H1 (cell line): ENCODE results near the gene PFDN6. TPM values are rescaled to one million over a fixed set of nuclear protein-coding genes. Genes with fewer than 3 reads are reported as not detected.

Experiments
- CTCF ChIA-PET: fragments of 300-600 bp; sonication (Branson Sonifier 250); formaldehyde crosslinking; loops from one replicate; lab custom pipeline; 2021; ENCODE audit not compliant: partially characterized antibody; lab: Charles Lee
- POLR2A ChIA-PET: fragments of 300-600 bp; sonication (Branson Sonifier 250); formaldehyde crosslinking; loops from one replicate; lab custom pipeline; 2021; ENCODE audit warnings: inconsistent platforms; ENCODE audit not compliant: partially characterized antibody; lab: Charles Lee
- DNase-seq, 2 experiments: peaks; one replicate each; pipeline versions ENCODE4 v3.0.0 to v3.0.0-alpha.2; 2010 to 2022; ENCODE audit warnings: low spot score in 2 of 2, low read depth in 1 of 2, mixed read lengths in 1 of 2
- FAIRE-seq: peaks from 2 replicates; lab custom pipeline; 2011; peaks lifted over from hg19 to GRCh38; lab: Jason Lieb, UNC
- H2AFZ ChIP-seq: 2 replicates; pipeline ENCODE4 v1.8.1; 2012; ENCODE audit warnings: low read length, inconsistent platforms
- H2AK5ac ChIP-seq: 2 replicates; pipeline ENCODE4 v1.6.1; 2013; ENCODE audit warnings: low read depth, low read length
- H2BK120ac ChIP-seq: replicated peaks from 2 replicates; pipeline ENCODE3; 2013; ENCODE audit warnings: low read depth, low read length, inconsistent platforms
- H2BK12ac ChIP-seq: 2 replicates; pipeline ENCODE4 v1.6.1; 2013; ENCODE audit warnings: low read depth, low read length
- H2BK15ac ChIP-seq: 2 replicates; pipeline ENCODE4 v1.6.1; 2013; ENCODE audit warnings: low read length
- H2BK20ac ChIP-seq: 2 replicates; pipeline ENCODE4 v1.6.1; 2013; ENCODE audit warnings: low read length
- H2BK5ac ChIP-seq: 2 replicates; pipeline ENCODE4 v1.6.1; 2013; ENCODE audit warnings: low read depth, low read length
- H3K14ac ChIP-seq: 2 replicates; pipeline ENCODE4 v1.6.1; 2013; ENCODE audit warnings: inconsistent platforms; ENCODE audit not compliant: insufficient read length
- H3K18ac ChIP-seq: 2 replicates; pipeline ENCODE4 v1.6.1; 2013; ENCODE audit warnings: low read length; ENCODE audit errors: extremely low read depth
- H3K23ac ChIP-seq: 2 replicates; pipeline ENCODE4 v1.6.1; 2013; ENCODE audit warnings: inconsistent platforms; ENCODE audit not compliant: insufficient read length
- H3K23me2 ChIP-seq: 2 replicates; pipeline ENCODE4 v1.6.1; 2013; ENCODE audit warnings: low read depth, low read length
- H3K27ac ChIP-seq: 2 replicates; pipeline ENCODE4 v1.6.1; 2011; ENCODE audit warnings: low read depth, low read length, inconsistent platforms
- H3K27me3 ChIP-seq, 4 experiments: replicated peaks in 1 of 4; 1 replicate in 1 of 4; 2 replicates in 3 of 4; pipeline versions ENCODE4 v1.6.1 to v1.8.1; 2011 to 2013; ENCODE audit warnings: low read length in 3 of 4, mild to moderate bottlenecking in 3 of 4, inconsistent platforms in 2 of 4, mixed read lengths in 2 of 4, moderate library complexity in 1 of 4; ENCODE audit not compliant: control insufficient read depth in 3 of 4, insufficient read depth in 3 of 4; ENCODE audit errors: extremely low read depth in 1 of 4
- H3K36me3 ChIP-seq, 4 experiments: 2 replicates each; pipeline versions ENCODE4 v1.6.1 to v1.8.1; 2011 to 2013; ENCODE audit warnings: mild to moderate bottlenecking in 4 of 4, low read length in 3 of 4, moderate library complexity in 2 of 4, control low read depth in 1 of 4, inconsistent platforms in 1 of 4; ENCODE audit not compliant: insufficient read depth in 4 of 4, control insufficient read depth in 2 of 4
- H3K4ac ChIP-seq: replicated peaks from 2 replicates; pipeline ENCODE3; 2013; ENCODE audit warnings: low read length, low read depth, mixed read lengths, inconsistent platforms; ENCODE audit not compliant: insufficient read length
- H3K4me1 ChIP-seq, 4 experiments: replicated peaks in 1 of 4; 1 replicate in 1 of 4; 2 replicates in 3 of 4; pipeline versions ENCODE4 v1.6.1 to v1.8.1; 2011 to 2013; ENCODE audit warnings: low read length in 3 of 4, inconsistent platforms in 2 of 4, mixed read lengths in 1 of 4; ENCODE audit not compliant: insufficient read depth in 4 of 4, control insufficient read depth in 3 of 4
- H3K4me2 ChIP-seq, 2 experiments: 2 replicates each; pipeline versions ENCODE4 v1.6.1 to v1.8.1; 2011 to 2013; ENCODE audit warnings: low read depth in 2 of 2, low read length in 2 of 2, control low read depth in 1 of 2, inconsistent platforms in 1 of 2, mild to moderate bottlenecking in 1 of 2; ENCODE audit not compliant: insufficient read depth in 1 of 2
- H3K4me3 ChIP-seq, 4 experiments: fragments of 200-600, 300-600 bp in 1 of 4; sonication (generic), shearing (Covaris generic), sonication (Bioruptor Twin) in 1 of 4; 2 replicates each; pipeline versions ENCODE4 v1.5.1 to v1.8.1; 2011 to 2016; ENCODE audit warnings: low read length in 4 of 4, low read depth in 3 of 4, control low read depth in 2 of 4, inconsistent platforms in 2 of 4, mild to moderate bottlenecking in 2 of 4, mixed read lengths in 1 of 4, moderate library complexity in 1 of 4; ENCODE audit not compliant: insufficient read depth in 2 of 4; ENCODE audit errors: extremely low read depth in 1 of 4
- H3K56ac ChIP-seq: replicated peaks from 2 replicates; pipeline ENCODE3; 2013; ENCODE audit warnings: low read depth, mild to moderate bottlenecking, mixed read lengths, low read length, inconsistent platforms; ENCODE audit not compliant: insufficient read length
- H3K79me1 ChIP-seq: 2 replicates; pipeline ENCODE4 v1.6.1; 2013; ENCODE audit warnings: low read depth, low read length, control low read depth
- H3K79me2 ChIP-seq, 2 experiments: 2 replicates each; pipeline versions ENCODE4 v1.6.1 to v1.8.1; 2012 to 2013; ENCODE audit warnings: low read length in 2 of 2, mild to moderate bottlenecking in 2 of 2, inconsistent platforms in 1 of 2; ENCODE audit not compliant: insufficient read depth in 2 of 2, control insufficient read depth in 1 of 2
- H3K9ac ChIP-seq, 4 experiments: replicated peaks in 1 of 4; 1 replicate in 1 of 4; 2 replicates in 3 of 4; pipeline versions ENCODE4 v1.6.1 to v1.8.1; 2011 to 2013; ENCODE audit warnings: low read depth in 3 of 4, low read length in 3 of 4, control low read depth in 2 of 4, mild to moderate bottlenecking in 2 of 4, moderate library complexity in 2 of 4, inconsistent platforms in 1 of 4; ENCODE audit errors: extremely low read depth in 1 of 4
- H3K9me3 ChIP-seq, 2 experiments: 2 replicates each; pipeline versions ENCODE4 v1.6.1 to v1.8.1; 2012 to 2013; ENCODE audit warnings: mild to moderate bottlenecking in 2 of 2, moderate library complexity in 2 of 2, control low read depth in 1 of 2, inconsistent platforms in 1 of 2, low read depth in 1 of 2, low read length in 1 of 2, mixed read lengths in 1 of 2; ENCODE audit not compliant: insufficient read depth in 2 of 2
- H4K20me1 ChIP-seq, 2 experiments: replicated peaks in 1 of 2; 2 replicates each; pipeline versions ENCODE3 to v1.8.1; 2011 to 2013; ENCODE audit warnings: inconsistent platforms in 2 of 2, low read length in 2 of 2, mild to moderate bottlenecking in 1 of 2; ENCODE audit not compliant: insufficient read depth in 2 of 2, control insufficient read depth in 1 of 2
- H4K5ac ChIP-seq: 2 replicates; pipeline ENCODE4 v1.6.1; 2013; ENCODE audit warnings: low read length, low read depth, mixed read lengths, inconsistent platforms; ENCODE audit not compliant: insufficient read length
- H4K8ac ChIP-seq: 2 replicates; pipeline ENCODE4 v1.8.0; 2013; ENCODE audit warnings: mild to moderate bottlenecking, moderate library complexity, low read length, inconsistent platforms; ENCODE audit not compliant: insufficient read depth; ENCODE audit errors: extremely low read depth
- H4K91ac ChIP-seq: replicated peaks from 2 replicates; pipeline ENCODE3; 2013; ENCODE audit warnings: low read length, mixed read lengths, inconsistent platforms; ENCODE audit not compliant: insufficient read length
- BCL11A ChIP-seq, 2 experiments: IDR thresholded peaks; one replicate each; pipeline ENCODE4 v1.6.1; 2011; ENCODE audit warnings: low read depth in 2 of 2, low read length in 2 of 2, mild to moderate bottlenecking in 2 of 2
- CHD1 ChIP-seq: IDR thresholded peaks from 2 replicates; pipeline ENCODE4 v1.6.1; 2012; ENCODE audit warnings: low read depth, low read length, improper control_type of control experiment
- CTBP2 ChIP-seq: IDR thresholded peaks from 2 replicates; pipeline ENCODE4 v1.7.0; 2011; ENCODE audit warnings: borderline replicate concordance, mild to moderate bottlenecking, moderate library complexity, mixed read lengths, low read length; ENCODE audit not compliant: insufficient read depth, insufficient read length
- CTCF ChIP-seq, 3 experiments: IDR thresholded peaks; 1 replicate in 2 of 3; 2 replicates in 1 of 3; pipeline versions ENCODE4 v1.5.1 to v1.6.1; 2011; ENCODE audit warnings: low read length in 3 of 3, mild to moderate bottlenecking in 3 of 3, inconsistent platforms in 2 of 3, low read depth in 1 of 3, moderate library complexity in 1 of 3; ENCODE audit not compliant: insufficient read depth in 1 of 3; ENCODE audit errors: control extremely low read depth in 1 of 3
- EGR1 ChIP-seq: IDR thresholded peaks from 2 replicates; pipeline ENCODE4 v1.6.1; 2011; ENCODE audit warnings: low read depth, low read length, borderline replicate concordance
- GABPA ChIP-seq: IDR thresholded peaks from 2 replicates; pipeline ENCODE4 v1.6.1; 2011; ENCODE audit warnings: mild to moderate bottlenecking, low read length, moderate library complexity, borderline replicate concordance; ENCODE audit not compliant: insufficient read depth
- JUN ChIP-seq: IDR thresholded peaks from 2 replicates; pipeline ENCODE4 v1.6.1; 2011; ENCODE audit warnings: low read depth, mild to moderate bottlenecking, improper control_type of control experiment, low read length
- KDM5A ChIP-seq: fragments of 200-600 bp; IDR thresholded peaks from 2 replicates; pipeline ENCODE4 v1.7.1; 2012; ENCODE audit warnings: mild to moderate bottlenecking, low read length, inconsistent platforms, mixed read lengths
- RNF2 ChIP-seq: fragments of 200-900, 300-1000 bp; sonication (generic); IDR thresholded peaks from 2 replicates; pipeline ENCODE4 v1.7.1; 2016; ENCODE audit warnings: borderline replicate concordance, low read depth, mild to moderate bottlenecking, antibody characterized with exemption, low read length; ENCODE audit not compliant: poor library complexity, severe bottlenecking; ENCODE audit errors: missing control alignments
- SIRT6 ChIP-seq: IDR thresholded peaks from one replicate; pipeline ENCODE4 v1.7.1; 2012; ENCODE audit warnings: low read length, inconsistent platforms
- SP4 ChIP-seq: IDR thresholded peaks from 2 replicates; pipeline ENCODE4 v1.6.1; 2012; ENCODE audit warnings: low read length, inconsistent platforms
- TCF12 ChIP-seq: IDR thresholded peaks from 2 replicates; pipeline ENCODE4 v1.6.1; 2011; ENCODE audit warnings: low read depth, mild to moderate bottlenecking, low read length
- WGBS, 2 experiments: shearing (Covaris generic) in 1 of 2; methylation state at CpG; one replicate each; pipeline versions ENCODE4 v1.1.6 to v1.1.7; 2013 to 2015; ENCODE audit warnings: low lambda C conversion rate in 2 of 2, mixed read lengths in 2 of 2, inconsistent platforms in 1 of 2, low coverage in 1 of 2, missing lambda C conversion rate in 1 of 2; ENCODE audit not compliant: insufficient replicate concordance in 2 of 2, insufficient coverage in 1 of 2, insufficient read length in 1 of 2; ENCODE audit errors: extremely low coverage in 1 of 2, missing lambda C conversion rate in 1 of 2; 5-methylcytosine and 5-hydroxymethylcytosine counted together
- polyA plus RNA-seq, 7 experiments: library from polyadenylated mRNA; depleted of rRNA in 3 of 7; stranded (reverse) in 5 of 7; unstranded in 2 of 7; fragments of >200 nt in 5 of 7; fragments of 200-250 nt in 2 of 7; gene quantifications; 1 replicate in 5 of 7; 2 replicates in 1 of 7; 4 replicates in 1 of 7; pipeline versions ENCODE4 v1.2.1 to v1.2.3, GENCODE V29; 2011 to 2013; ENCODE audit warnings: missing spikeins in 2 of 7, mixed read lengths in 2 of 7
- total RNA-seq: library from RNA; stranded (reverse); fragmentation: NEBNext Ultra II Directional; extraction: Animal tissue kit (Norgen Biotek cat#: 25700); gene quantifications from 2 replicates; pipeline ENCODE4 v1.2.1, GENCODE V29; 2021

The PFDN6 gene
- total and polyA plus RNA-seq, 2 of the 8 experiments (the other 6 are each of a cell fraction or from before 2014, with no cell fraction given) = 32.0 to 95.7 TPM

- H3K18ac ChIP-seq = no peak overlapping the region
- no peak overlapping the region for H2BK12ac ChIP-seq
- H4K20me1 ChIP-seq = peaks cover 0 to 4% of the 10 kb centered on the region in 2 experiments
- ChIA-PET POLR2A (interaction anchor here (0.7 to 1.3 kb wide), 3 partner anchors 25 to 35 kb away, joined by 3 to 5 read pairs (median 4); partner anchors contain the start of genes RPS18 and VPS52), CTCF (no interaction called here)
- H2BK15ac ChIP-seq = no peak overlapping the region
- DNase-seq (no peak), FAIRE-seq (no peak)
- H2AK5ac ChIP-seq = no peak overlapping the region
- H4K8ac ChIP-seq = no peak overlapping the region
- no peak overlapping the region for H3K14ac ChIP-seq
- H3K9me3 ChIP-seq = no peaks in the 10 kb centered on the region
- 0 out of 2 replicates have a peak, but pooled peaks cover 3% of the 10 kb centered on the region for H3K79me1 ChIP-seq
- H3K27me3 ChIP-seq = no peaks in the 10 kb centered on the region
- H3K36me3 ChIP-seq = no peaks in the 10 kb centered on the region; a peak in 2 of 8 replicates
- H3K4me2 ChIP-seq = no peak overlapping the region
- 91% methylated on average over 4 of the region's 4 CpGs; no CpG with 5 or more reads in 1 of the 2 experiments for WGBS, 2 experiments
- no peak overlapping the region for H2BK120ac ChIP-seq
- H3K23me2 ChIP-seq = no peaks in the 10 kb centered on the region
- no peak overlapping the region for H3K9ac ChIP-seq
- no peak overlapping the region for H3K4me3 ChIP-seq
- no peak overlapping the region for H2BK20ac ChIP-seq
- H3K4ac ChIP-seq = no peak overlapping the region
- H3K4me1 ChIP-seq = no peaks in the 10 kb centered on the region
- no peak overlapping the region for H2AFZ ChIP-seq
- H3K79me2 ChIP-seq = peaks cover 0 to 6% of the 10 kb centered on the region in 2 experiments; a peak in 2 of 4 replicates
- H3K23ac ChIP-seq = no peak overlapping the region
- H4K5ac ChIP-seq = no peak overlapping the region
- no peak overlapping the region for H3K56ac ChIP-seq
- H3K27ac ChIP-seq = no peak overlapping the region
- no peak overlapping the region for H4K91ac ChIP-seq
- no peak overlapping the region for H2BK5ac ChIP-seq
- TF ChIP-seq GABPA (no peak), CTBP2 (no peak), SP4 (no peak), CTCF (IDR thresholded peaks at IDR 0.05; ENCODE audit: control extremely low read depth in 1 of 3, insufficient read depth in 1 of 3, low read depth in 1 of 3, low read length in 3 of 3) (no peak), CHD1 (no peak), EGR1 (no peak), TCF12 (no peak), KDM5A (no peak), JUN (no peak), BCL11A (IDR thresholded peaks at IDR 0.05; ENCODE audit: low read depth in 2 of 2, low read length in 2 of 2) (no peak), SIRT6 (no peak), RNF2 (no peak)
Observed at GRCh38 chr6:33306356-33306755, 17.0 kb downstream of the PFDN6 start.
